OCI-LY3 (cell line): ENCODE results near the gene LMAN1.

Source experiments
- EZH2phosphoT487 ChIP-seq: fragments of 200-600 bp; shearing (Covaris generic); IDR thresholded peaks from 2 replicates; pipeline ENCODE4 v1.6.1; 2018; ENCODE audit warnings: antibody characterized with exemption, mixed run types, low read depth
- TF ChIP-seq, protein P1 (sequence below): fragments of 200-600, 300-600 bp; sonication (generic); IDR thresholded peaks from 2 replicates; pipeline ENCODE4 v1.5.1; 2014; ENCODE audit warnings: antibody characterized with exemption, low read length, low read depth

DNA sequence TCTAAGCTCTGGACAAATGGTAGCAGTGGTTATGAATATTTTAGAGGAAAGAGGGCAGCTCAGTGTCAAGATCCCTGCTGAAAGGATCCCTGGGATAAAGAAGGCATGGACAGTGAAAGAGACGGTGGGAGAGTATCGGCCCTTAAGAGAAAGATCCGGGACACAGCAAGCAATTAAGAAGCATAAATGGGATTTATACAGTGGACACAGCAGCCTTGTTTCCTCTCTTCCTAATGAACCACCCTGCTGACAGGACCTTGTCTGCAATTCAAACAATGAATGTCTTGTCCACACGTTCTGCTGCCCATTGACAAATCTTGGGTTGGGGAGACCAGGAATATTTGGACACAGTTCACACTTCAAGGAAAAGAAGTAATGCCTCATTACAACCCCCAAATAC lies 57.1 kb downstream of the LMAN1 start:
- TF ChIP-seq, protein P1, sequence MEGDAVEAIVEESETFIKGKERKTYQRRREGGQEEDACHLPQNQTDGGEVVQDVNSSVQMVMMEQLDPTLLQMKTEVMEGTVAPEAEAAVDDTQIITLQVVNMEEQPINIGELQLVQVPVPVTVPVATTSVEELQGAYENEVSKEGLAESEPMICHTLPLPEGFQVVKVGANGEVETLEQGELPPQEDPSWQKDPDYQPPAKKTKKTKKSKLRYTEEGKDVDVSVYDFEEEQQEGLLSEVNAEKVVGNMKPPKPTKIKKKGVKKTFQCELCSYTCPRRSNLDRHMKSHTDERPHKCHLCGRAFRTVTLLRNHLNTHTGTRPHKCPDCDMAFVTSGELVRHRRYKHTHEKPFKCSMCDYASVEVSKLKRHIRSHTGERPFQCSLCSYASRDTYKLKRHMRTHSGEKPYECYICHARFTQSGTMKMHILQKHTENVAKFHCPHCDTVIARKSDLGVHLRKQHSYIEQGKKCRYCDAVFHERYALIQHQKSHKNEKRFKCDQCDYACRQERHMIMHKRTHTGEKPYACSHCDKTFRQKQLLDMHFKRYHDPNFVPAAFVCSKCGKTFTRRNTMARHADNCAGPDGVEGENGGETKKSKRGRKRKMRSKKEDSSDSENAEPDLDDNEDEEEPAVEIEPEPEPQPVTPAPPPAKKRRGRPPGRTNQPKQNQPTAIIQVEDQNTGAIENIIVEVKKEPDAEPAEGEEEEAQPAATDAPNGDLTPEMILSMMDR, result no peak
- no peak for TF ChIP-seq EZH2phosphoT487
